Diencephalon (tissue), 1 donor: ENCODE measurements around the gene CD59. TPM values are rescaled to one million over a fixed set of nuclear protein-coding genes. Genes with fewer than 3 reads are reported as not detected.

Experiments
- total RNA-seq: library from RNA; depleted of rRNA; stranded (reverse); fragments of >200 nt; gene quantifications from one replicate; pipeline ENCODE4 v1.2.3, GENCODE V29; 2014

The CD59 gene, protein sequence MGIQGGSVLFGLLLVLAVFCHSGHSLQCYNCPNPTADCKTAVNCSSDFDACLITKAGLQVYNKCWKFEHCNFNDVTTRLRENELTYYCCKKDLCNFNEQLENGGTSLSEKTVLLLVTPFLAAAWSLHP
- 63.0 TPM for total RNA-seq

DNA sequence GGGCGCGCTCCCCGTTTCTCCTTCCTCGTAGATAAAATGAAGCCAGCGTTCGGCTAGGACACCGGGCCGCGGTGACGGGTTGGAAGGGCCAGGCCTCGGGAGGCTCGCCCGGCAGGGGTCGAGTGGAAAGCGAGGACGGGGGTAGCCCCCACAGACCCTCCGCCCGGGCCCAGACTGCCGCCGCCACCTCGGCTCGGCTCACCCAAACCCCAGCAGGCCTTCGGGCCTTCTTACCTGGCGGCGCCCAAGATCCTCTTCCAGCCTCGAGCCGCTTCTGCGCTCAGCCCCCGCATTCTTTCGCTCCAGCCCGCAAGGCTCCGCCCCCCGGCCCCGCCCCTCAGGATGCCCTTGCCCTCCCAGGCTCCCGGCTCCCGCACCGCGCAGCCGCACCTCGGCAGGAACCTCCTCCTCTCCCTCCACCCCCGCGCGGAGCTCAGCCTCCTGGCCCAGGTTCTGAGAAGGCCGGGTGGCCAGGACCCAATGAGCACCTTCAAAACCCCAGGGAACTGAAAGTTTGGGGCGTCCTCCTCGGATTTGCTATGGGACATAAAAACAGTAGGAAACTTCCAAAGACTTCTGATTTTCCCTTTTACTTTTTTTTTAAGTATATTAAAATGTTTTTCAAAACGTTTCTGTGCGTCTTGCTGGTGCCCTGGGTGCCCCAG lies at the start of gene CD59:
Gene CD59 (minus strand): TSS at position 276 of the 665 bp plus-strand sequence. CDS start 13,978 bp downstream, outside the sequence.

DNA sequence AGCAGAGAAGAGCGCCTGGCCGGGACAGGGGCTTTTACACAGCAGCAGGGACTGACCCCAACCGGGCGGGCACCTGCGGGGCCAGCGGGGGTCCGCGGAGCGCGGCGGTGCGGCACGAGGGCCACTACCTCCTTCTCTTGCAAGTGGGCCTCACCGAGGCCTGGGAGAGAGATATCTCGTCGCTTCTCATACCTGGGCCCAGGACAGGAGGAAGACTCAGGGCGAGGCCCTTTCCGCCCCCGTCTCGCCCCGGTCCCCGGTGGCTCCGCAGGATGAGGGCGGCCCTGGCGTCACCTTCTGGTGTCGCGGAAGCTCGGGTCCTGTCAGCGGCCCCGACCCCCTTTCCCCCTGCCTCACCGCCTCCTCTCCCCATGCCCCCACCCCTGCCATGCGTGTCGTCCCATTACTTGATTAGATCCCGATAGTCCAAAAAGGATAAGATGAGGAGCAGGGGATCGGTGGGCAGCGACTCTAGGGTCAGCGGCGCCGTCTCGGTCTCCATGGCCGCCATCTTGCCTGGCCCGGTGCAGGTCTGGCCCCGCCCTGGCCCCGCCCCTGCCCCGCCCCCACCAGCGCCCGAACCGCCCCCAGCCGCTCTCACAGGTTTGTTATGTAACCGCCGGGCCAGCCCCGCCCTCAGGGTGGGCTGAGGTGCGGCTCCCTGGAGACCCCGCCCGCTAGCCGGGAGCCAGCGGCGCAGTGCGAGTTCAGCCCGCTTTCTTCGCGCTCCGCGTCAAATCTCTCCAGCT lies 37.9 kb upstream of the CD59 start, which contains the start of gene FBXO3:
Gene FBXO3 (minus strand): TSS at position 534 of the 749 bp plus-strand sequence. CDS start 23 bp downstream, at position 511.

DNA sequence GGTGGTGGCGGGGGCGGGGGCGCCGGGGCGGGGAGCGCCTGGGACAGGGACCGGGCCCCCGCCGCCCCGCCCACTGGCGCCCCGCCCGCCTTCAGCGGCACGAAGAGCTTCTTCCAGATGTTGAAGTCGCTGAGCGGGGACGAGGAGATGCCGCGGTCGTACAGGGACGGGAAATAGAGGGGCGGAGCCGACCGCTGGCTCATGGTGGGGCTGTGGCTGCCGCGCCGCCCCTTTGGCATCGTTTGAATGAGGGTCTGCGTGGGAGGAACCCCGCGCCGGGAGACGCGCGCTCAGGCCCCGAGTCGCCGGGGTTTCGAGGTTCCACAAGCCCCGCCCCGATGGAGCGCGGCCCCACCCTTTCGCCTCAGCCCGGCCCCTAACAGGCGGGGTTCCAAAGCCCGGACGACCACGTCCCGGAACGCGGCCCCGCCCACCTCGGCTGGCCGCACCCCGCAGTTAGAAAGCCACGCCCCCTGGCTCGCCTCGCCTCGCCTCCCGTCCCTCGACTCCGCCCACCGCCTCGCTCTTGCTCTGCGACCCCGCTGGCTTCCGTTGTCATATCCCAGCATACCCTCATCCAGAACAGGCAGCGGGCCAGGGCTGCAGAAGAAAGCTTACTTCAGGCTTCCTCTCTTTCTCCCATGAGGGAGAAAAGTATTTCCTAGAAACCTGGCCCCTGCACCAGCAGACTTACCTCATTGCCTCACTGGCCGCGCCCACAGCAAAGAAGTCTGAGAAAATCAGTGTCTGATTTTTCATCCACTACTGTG lies 35.5 kb downstream of the CD59 start, which contains the start of gene C11orf91:
Gene C11orf91 (minus strand): TSS at position 325 of the 770 bp plus-strand sequence. CDS start 86 bp downstream, at position 239.

Other genes starting within 250 kb of the CD59 start
- not detected for gene C11orf91, start 35.6 kb downstream of the CD59 start, total RNA-seq
- 86.7 TPM for gene FBXO3, start 38.1 kb upstream of the CD59 start, total RNA-seq
- gene LMO2, start 155.7 kb upstream of the CD59 start, total RNA-seq: 24.7 TPM